GM19351 (cell line): ENCODE results near the gene MSL1.

Experiments used
- ATAC-seq: cut with Tn5 transposase; IDR thresholded peaks from one replicate; pipeline ENCODE4 v1.9.1; 2021; ENCODE audit warnings: mild to moderate bottlenecking, moderate library complexity; ENCODE audit not compliant: unreplicated experiment

MSL1 gene

GRCh38 chr17:40090237-40091119 lies 31.3 kb upstream of the MSL1 start:
- ATAC-seq: no peak

GRCh38 chr17:40091691-40092397 lies 29.9 kb upstream of the MSL1 start:
- ATAC-seq: no peak

GRCh38 chr17:40092581-40092980 lies 29.2 kb upstream of the MSL1 start:
- ATAC-seq: no peak

GRCh38 chr17:40093005-40093579 lies 28.7 kb upstream of the MSL1 start:
- ATAC-seq: no peak

- no peak for ATAC-seq
These were observed 28.1 kb upstream of the MSL1 start for GRCh38 chr17:40093580-40094201.

- no peak for ATAC-seq
These were observed 26.9 kb upstream of the MSL1 start for GRCh38 chr17:40094874-40095273.

- no peak for ATAC-seq
These were observed 26.3 kb upstream of the MSL1 start for GRCh38 chr17:40095351-40095943.

GRCh38 chr17:40095944-40096791 lies 25.6 kb upstream of the MSL1 start:
- ATAC-seq: peak; percentile 54

GRCh38 chr17:40097087-40097486 lies 24.7 kb upstream of the MSL1 start:
- ATAC-seq: no peak

GRCh38 chr17:40097931-40098845 lies 23.6 kb upstream of the MSL1 start:
- no peak for ATAC-seq

- ATAC-seq: peak; percentile 63
These were observed 22.7 kb upstream of the MSL1 start for GRCh38 chr17:40098846-40099618.

GRCh38 chr17:40099619-40100418 lies 22.0 kb upstream of the MSL1 start:
- ATAC-seq: no peak

GRCh38 chr17:40100419-40100668 lies 21.4 kb upstream of the MSL1 start, which contains the start of gene NR1D1:
TSS of gene NR1D1 (minus strand) at chr17:40100589. CDS start at chr17:40100094, 495 bp downstream.
- no peak for ATAC-seq

GRCh38 chr17:40100669-40101366 lies 21.0 kb upstream of the MSL1 start:
- ATAC-seq: no peak

- ATAC-seq: no peak
These were observed 20.2 kb upstream of the MSL1 start for GRCh38 chr17:40101367-40102210.

- no peak for ATAC-seq
These were observed 18.6 kb upstream of the MSL1 start for GRCh38 chr17:40103071-40103661.
